Measurements from ENCODE around the gene RAB23. TPM values are rescaled to one million over a fixed set of nuclear protein-coding genes. Genes with fewer than 3 reads are reported as not detected.

Gene RAB23
- total and polyA plus RNA-seq, 9 of the 15 experiments (the other 6 are each of a cell fraction or from before 2014, with no cell fraction given): 3.4 to 18.0 (median 9.4) TPM

GRCh38 chr6:57221936-57222742 lies at the start of gene RAB23 (continued):
- no peak for TF ChIP-seq ZFP91 (CRISPR knock-in tag; IDR thresholded peaks at IDR 0.05)
- peak; percentile 21; the same call in 1 of the 2 replicates for TF ChIP-seq ZNF274 (IDR thresholded peaks at IDR 0.05; ENCODE audit: borderline replicate concordance, low read depth, low read length)
- TF ChIP-seq ZNF444 (CRISPR knock-in tag; IDR thresholded peaks at IDR 0.05): no peak
- TF ChIP-seq, protein P1, sequence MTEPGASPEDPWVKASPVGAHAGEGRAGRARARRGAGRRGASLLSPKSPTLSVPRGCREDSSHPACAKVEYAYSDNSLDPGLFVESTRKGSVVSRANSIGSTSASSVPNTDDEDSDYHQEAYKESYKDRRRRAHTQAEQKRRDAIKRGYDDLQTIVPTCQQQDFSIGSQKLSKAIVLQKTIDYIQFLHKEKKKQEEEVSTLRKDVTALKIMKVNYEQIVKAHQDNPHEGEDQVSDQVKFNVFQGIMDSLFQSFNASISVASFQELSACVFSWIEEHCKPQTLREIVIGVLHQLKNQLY (CRISPR knock-in tag; conservative IDR thresholded peaks at IDR 0.05): no peak
- TF ChIP-seq GTF3C2 (IDR thresholded peaks at IDR 0.05; ENCODE audit: borderline replicate concordance, extremely low read depth, insufficient read length): no peak
- TF ChIP-seq NCOA1 (IDR thresholded peaks at IDR 0.05; ENCODE audit: low read depth): no peak
- no peak for TF ChIP-seq ARID3B (CRISPR knock-in tag; IDR thresholded peaks at IDR 0.05; ENCODE audit: borderline replicate concordance)
- TF ChIP-seq PPARD (CRISPR knock-in tag; IDR thresholded peaks at IDR 0.05): no peak
- no peak for TF ChIP-seq ID3 (CRISPR knock-in tag; IDR thresholded peaks at IDR 0.05)
- no peak for TF ChIP-seq ID3 (tag; IDR thresholded peaks at IDR 0.05)
- peak; percentile 98 for TF ChIP-seq NRF1 (conservative IDR thresholded peaks at IDR 0.05 in 1 of 2, IDR thresholded peaks at IDR 0.05 in 1 of 2)
- TF ChIP-seq CUX1 (CRISPR knock-in tag; IDR thresholded peaks at IDR 0.05): no peak
- TF ChIP-seq HMG20A (CRISPR knock-in tag; conservative IDR thresholded peaks at IDR 0.05): no peak

Measured in K562 (cell line).